ENCODE measurements around the gene CCDC83. TPM values are rescaled to one million over a fixed set of nuclear protein-coding genes. Genes with fewer than 3 reads are reported as not detected.
"Not testable (repeated sequence)": the region's sequence is repeated elsewhere in the genome, so short reads cannot be mapped to it uniquely, and the experiment has no call there.

The CCDC83 gene
- total RNA-seq, 1 experiment from 2014 or later, result not detected

DNA sequence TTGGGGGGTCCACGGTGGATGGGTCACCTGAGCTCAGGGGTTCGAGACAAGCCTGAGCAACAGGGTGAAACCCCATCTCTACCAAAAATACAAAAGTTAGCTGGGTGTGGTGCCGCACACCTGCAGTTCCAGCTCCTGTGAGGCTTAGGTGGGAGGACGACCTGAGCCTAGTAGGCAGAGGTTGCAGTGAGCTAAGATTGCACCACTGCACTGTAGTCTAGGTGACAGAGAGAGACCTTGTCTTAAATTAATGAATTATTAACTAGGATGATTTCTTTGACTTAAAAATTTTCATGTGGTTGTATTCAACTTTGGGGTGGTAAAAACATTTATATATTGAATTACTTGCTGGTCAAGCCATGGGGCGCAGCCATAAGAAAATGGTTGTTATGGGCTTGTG is 33.9 kb downstream of the CCDC83 start:
- no peak for DNase-seq (ENCODE audit: low read depth)

DNA sequence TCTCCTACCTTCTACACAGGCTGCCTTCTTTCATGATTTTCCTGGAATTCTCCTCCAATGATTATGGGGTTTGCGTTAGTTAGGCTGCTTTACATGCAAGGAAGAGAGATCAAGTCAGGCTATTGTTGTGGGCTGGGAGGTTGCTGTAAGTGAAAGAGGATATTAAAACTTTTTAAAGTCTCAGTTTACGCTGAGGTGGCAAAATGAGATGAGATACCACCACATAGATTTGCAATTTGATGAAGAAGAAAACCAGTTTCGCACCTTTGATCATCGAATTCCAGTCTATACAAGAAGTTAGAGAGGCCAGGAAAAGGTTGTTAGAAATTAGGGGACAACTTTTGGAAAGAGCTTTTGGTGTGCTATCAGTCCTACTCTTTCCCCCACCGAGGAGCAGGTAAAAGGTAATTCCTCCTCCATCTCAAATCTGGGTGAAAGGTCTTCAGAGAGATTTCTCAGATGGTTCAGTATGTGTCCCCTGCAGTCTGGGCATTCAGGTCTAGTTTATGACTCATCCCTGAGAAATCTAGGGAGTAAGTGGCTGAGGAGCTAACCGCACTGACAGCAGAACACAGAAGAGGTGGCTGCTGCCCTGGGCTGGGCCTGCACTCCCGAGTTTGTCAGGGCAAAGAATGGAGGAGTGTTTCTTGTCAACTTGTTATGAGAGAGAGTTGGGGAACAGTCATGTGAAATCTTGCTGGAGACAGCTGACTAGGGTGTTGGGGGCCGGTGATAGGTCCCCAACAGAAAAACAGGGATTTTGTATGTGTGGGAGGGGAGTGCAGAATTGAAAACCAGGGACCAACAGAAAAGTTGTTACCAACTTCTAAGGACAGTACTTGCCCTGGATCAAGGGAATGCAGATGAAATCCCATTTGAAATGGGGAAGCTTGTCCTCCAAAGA is 34.7 kb downstream of the CCDC83 start:
- peak; percentile 85 for DNase-seq (ENCODE audit: low read depth)

DNA sequence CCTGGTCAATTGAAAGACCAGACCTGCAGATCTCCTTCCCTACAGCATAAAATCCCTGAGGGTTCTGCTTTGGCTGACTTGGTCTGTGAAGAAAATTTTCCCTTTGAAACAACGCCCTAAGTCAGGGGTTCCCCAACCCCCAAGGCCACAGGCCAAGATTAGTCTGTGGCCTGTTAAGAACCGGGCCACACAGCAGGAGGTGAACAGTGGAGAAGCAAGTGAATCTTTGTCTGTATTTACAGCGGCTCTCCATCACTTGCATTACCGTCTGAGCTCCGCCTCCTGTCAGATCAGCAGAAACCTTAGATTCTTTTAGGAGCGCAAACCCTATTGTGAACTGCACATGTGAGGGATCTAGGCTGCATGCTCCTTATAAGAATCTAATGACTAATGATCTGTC is 38.2 kb downstream of the CCDC83 start:
- DNase-seq (ENCODE audit: low read depth), result no peak

DNA sequence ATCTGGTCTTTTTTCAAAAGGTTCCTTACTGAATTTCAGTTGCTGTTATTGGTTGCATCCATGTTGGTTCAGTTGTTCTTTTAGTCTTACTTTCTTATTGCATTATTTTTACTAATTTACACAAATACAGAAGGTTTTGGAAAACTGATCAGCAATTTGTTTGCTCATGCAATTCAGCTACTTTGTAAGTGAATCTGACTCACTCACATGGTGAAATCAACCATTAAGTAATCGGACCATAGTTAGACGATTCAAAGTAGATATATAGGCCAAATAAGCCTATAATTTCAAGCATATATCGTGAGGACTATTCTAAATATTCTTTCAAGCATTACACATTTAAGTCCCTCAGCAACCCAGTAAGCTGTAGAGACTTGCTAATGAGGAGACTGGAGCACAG is 41.7 kb downstream of the CCDC83 start:
- no peak for DNase-seq (ENCODE audit: low read depth)

DNA sequence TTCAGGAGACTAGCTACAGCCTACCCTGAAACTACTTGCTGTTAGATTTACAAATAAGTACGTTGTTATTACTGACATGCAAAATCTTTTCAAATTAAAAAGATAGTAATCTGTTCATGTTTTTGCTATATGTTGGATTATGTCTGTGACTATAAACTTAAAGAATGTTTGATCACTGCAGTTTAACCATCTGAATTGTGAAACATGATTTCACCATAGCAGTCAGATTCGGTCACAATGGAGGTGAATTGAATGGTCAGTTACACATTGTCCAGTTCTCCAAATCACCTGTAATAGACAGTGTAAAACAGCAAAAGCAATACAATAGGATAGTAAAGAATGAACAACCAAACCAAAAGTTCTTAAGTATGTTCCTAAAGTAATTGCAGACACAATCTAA is 43.3 kb downstream of the CCDC83 start:
- DNase-seq (ENCODE audit: low read depth), result no peak

DNA sequence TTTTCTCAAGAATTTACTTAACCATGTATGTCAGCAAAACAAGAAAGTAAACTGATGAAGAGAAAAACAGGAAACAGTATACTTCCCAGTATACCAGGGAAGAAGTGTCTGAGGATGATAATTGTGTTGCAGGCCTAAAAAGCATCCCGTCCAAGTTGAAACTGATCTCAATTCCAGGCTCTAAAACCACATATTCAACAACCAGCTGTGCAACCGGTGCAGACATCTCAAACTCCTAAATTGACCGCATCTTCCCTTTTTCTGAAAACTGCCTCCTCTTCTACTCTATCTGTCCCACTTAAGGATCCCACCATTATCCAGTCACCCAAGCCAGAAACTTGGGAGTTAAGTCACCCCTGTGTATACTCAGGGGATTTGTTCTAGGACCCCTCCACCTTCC is 47.2 kb downstream of the CCDC83 start:
- no peak for DNase-seq (ENCODE audit: low read depth)

DNA sequence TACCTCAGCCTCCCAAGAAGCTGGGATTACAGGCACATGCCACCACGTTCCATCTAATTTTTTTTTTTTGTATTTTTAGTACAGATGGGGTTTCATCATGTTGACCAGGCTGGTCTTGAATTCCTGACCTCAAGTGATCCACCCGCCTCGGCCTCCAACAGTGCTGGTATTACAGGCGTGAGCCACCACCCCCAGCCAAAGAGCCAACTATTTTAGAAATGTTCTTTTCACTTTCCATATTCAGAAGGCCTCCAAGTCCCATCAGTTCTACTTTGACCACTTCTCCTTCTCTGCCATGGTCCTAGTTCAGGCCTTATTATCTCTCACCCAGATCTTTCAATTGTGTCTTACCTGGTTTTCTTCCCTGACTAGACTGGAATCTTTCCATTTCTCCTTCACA is 48.2 kb downstream of the CCDC83 start:
- no peak for DNase-seq (ENCODE audit: low read depth)

DNA sequence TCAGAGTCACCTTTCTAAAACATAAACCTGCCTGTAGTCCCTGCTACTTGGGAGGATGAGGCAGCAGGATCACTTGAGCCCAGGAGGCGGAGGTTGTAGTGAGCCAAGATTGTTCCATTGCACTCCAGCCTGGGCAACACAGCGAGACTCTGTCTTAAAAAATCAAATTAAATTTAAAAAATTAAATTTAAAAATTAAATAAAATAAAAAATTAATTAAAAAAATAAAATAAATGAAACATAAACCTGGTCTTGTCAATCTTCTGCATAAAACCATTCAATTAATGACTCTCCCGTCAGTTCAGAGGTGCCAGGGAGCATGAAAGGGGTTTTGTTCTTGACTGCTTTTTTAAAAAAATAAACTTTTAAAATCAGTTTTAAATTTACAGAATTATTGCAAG is 48.6 kb downstream of the CCDC83 start:
- no peak for DNase-seq (ENCODE audit: low read depth)

DNA sequence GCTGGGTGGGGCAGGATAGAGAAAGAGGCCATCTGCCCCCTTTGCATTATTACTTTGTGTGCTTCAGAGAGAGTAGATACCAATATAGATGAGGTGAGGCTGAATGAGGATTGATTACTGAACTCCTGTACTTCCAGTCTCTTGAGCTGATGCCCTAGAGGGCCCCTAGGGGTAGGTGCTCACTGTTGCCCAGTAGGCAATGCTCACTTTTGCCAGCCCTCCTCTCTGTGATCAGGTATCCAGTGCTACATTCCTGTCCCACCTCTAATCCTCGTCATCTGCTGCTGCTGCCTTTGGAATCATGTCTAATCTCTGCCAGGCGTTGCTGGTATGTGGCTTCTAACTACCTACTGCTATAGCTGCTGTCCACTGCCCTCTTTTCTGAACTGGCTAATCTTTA is 57.2 kb downstream of the CCDC83 start:
- no peak for DNase-seq (ENCODE audit: low read depth)

DNA sequence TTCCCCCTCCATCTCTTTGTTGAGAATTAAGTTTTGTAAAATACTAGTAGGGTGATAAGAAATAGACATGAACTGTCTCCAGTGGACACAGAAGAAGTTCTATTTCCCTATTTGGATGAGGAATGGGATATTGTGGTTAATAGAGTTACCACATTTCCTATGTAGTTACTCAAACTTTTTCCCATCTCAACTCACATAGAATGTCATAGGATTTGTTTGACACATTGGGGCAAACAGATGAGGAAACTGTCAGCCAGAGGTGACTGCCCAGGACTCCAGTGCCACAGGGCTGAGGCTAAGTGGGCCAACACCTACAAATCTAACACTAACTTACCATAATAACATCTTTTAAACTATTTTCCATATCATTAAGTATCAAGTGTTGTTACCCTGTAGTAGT is 58.3 kb downstream of the CCDC83 start:
- DNase-seq (ENCODE audit: low read depth), result no peak

DNA sequence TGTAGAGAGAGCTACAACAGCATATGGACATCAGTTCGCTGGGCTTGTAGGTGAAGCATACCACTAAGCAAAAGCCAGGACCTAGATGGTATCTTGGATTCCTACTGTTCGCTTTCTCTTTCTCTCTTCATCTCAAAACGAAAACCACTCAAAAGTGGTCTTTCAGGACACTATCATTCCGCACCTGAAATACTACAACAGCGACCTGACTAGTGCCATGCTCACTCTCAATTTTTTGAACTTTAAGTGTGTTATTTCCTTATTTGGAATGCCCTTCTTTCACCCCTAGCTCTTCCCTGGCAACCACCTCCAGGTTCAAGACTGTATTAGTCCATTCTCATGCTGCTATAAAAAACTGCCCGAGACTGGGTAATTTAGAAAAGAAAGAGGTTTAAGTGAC is 59.2 kb downstream of the CCDC83 start:
- no peak for DNase-seq (ENCODE audit: low read depth)

DNA sequence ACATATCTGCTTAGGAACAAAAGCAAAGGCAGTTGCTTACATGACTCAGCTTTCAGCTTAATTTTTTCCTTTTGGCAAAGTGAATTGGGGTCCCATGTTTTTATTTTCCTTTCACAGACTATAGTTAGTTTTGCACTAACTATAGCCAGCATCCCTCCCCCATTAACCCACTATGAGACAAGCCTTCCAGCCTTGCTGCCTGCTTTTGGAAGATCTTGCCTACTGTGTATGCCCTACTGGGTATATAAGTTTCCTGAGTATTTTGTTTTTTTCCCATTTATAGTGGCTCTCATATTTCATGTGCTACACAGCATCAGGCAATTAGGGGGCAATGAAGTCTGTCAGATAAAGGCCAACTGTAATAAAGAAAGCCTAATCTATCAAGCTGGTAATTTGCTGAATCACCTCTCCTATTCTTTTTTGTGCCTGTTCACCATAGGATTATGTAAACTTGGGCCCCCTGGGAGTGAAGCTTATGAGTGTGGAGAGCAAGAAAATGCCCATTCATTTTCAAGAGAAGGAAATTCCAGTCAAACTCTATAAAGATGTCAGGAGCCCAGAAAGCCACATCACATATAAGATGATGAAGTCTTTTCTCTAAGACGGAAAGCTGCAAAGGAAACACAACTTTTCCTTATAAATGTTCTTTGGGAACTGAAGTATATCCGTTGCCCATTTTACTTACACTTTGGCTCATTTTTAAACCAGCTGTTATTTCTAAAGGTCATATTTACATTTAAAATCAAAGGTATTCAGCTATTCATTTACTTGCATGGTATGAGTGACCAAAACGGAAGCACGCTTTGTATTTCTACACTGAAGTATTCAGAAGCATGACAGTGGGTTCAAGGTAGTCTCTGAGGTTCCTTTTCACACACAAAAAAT is 64.0 kb downstream of the CCDC83 start:
- DNase-seq (ENCODE audit: low read depth), result no peak

DNA sequence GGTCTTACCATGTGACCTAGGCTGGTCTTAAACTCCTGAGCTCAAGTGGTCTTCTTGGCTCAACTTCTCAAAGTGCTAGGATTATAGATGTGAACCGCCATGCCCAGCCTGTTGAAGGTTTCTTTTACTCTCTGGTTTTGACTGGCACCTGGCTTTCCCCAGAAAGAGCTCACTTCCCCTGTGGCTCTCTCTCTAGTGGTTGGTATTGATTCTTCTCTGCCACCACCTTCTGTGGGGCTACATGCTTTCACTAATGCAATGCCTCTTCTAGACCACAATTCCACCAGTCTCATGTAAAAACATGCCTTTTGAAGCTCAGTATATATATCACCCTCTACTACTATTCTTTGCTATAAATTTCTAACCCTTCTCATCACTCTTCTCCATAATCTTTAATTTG is 67.2 kb downstream of the CCDC83 start:
- DNase-seq (ENCODE audit: low read depth), result no peak

DNA sequence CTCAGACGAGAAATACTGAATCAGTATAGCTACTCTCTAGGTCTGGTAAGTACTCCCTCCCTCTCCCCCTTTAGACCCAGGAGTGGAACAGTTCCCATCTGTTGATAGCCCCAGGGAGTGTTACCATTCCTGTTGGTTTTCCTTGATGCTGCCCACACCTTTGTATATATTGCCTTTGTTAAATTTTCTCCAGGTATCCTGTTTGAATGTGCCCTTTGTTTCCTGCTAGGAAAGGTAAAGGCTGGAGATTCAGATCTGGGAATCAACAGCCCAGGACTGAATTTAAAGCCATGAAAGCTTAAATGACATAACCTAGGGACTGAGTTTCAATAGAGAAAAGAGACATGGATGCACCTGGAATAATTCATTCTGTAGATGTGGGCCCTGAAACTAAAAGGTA is 68.3 kb downstream of the CCDC83 start:
- no peak for DNase-seq (ENCODE audit: low read depth)

DNA sequence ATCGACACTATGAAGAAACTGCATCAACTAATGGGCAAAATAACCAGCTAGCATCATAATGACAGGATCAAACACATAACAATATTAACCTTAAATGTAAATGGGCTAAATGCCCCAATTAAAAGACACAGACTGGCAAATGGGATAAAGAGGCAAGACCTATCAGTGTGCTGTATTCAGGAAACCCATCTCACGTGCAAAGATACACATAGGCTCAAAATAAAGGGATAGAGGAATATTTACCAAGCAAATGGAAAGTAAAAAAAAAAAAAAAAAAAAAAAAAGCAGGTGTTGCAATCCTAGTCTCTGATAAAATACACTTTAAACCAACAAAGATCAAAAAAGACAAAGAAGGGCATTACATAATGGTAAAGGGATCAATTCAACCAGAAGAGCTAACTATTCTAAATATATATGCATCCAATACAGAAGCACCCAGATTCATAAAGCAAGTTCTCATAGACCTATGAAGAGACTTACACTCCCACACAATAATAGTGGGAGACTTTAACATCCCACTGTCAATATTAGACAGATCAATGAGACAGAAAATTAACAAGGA is 71.6 kb downstream of the CCDC83 start:
- not testable (repeated sequence) for DNase-seq (ENCODE audit: low read depth)

DNA sequence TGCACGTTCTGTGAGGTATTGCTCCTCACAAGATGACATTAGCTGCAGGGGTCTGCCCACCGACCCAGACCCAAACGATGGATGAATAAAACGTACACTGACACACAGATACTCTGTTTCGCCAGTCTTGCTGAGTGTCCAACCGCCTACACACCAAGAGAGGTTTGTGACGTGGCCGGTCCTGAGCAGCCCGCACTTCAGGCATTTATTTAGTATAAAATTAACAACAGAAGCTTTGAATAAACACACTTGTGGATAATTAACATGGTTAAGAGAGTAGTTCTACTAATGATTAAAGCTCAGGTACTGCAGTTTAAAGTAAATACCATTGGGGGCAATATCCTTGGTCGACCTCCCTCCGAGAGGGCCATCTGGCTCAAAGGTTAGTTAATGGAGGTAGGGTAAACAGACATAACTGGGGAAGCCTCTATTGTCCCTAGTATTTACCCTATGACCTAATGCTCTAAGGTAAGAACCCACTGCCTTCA is 75.7 kb downstream of the CCDC83 start:
- no peak for DNase-seq (ENCODE audit: low read depth)

DNA sequence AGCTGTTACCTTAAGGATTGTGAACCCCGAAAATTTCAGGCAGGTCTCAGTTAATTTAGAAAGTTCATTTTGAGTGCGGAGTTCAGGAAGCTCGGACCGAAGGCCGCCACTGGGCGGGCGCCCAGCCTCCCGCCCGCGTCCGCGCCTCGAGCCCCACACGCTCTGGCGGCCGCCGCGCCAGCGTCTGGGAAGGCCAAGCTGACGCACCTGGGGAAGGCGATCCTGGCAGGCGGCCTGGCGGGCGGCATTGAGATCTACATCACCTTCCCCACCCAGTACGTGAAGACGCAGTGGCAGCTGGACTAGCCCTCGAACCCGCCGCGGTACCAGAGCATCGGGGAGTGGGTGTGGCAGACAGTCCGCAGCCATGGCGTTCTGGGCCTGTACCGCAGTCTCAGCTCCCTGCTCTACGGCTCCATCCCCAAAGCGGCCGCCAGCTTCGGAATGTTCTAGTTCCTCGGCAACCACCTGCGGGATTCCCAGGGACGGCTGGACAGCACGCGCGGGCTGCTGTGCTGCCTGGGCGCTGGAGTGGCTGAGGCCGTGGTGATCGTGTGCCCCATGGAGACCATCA is 79.5 kb downstream of the CCDC83 start:
- no peak for DNase-seq (ENCODE audit: low read depth)

DNA sequence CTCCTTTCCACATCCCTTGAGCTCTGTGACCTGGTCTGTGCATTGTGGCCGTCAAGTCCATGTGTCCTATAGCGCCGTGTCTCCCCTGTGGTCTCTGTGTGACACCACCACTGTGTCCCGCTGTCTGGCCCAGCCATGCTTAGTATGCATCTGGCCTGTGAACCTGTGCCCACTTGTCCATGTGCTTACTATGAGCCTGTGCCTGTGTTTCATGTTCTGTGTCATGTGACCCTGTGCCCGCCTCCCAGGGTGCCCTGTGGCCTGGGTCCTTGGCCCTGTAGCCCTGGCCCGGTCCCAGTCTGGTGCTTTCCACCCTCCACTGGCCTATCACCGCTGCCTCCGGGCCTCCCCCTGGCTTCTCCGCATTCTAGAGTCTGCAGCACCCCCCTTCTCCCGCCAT is 80.6 kb downstream of the CCDC83 start:
- DNase-seq (ENCODE audit: low read depth), result no peak

DNA sequence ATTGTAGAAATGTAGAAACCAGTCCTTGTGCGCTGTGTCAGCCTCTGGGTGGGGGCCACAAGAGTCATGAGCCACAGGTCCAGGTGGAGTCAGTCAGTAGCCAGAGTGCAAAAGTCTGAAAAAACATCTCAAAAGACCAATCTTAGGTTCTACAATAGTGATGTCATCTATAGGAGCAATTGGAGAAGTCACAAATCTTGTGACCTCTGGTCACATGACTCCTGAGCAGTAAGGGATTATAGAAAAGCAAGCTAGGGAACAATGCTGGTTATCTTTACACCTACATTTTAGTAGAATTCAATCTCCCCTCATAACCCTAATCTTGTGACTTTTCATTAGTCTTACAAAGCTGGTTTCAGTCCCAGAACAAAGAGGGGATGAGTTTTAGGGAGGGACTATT is 82.7 kb downstream of the CCDC83 start:
- DNase-seq (ENCODE audit: low read depth), result no peak

DNA sequence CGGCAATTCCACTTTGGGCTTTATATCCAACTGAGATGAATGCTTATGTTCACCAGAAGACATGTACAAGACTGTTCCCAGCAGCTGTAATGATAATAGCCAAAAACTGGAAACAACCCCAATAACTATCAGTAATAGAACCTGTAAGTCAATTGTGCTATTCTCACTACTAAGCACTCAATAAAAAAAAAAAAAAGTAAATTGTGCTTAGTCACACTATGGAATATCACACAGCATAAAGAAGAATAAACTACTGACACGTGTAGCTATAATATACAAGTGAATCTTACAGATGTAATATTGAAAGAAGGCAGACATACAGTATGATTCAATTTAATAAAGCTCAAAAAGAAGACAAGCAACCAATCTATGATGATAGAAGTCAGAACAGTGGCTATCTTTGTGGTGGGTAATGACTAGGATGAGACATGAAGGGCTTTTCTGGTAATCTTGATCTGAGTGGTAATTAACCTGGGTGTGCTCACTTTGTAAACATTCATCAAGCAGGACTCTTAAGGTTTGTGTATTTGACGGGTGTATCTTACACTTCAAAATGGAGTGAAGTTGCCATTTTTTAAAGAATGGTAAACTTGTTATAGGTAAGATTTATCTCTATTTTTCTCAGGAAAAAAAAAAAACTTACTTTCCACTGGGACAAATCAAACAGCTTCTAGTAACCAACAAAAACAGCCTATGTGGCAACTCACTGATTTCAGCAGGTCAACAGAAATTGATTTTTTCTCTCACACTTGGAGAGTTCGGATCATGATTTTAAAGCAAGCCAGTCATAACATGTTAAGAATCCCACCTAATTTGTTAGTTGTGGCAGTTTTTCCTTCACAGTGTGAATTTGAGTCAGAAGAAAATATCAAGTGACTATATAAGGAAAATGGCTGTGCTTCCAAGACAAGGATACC is 84.2 kb downstream of the CCDC83 start:
- DNase-seq (ENCODE audit: low read depth), result no peak

DNA sequence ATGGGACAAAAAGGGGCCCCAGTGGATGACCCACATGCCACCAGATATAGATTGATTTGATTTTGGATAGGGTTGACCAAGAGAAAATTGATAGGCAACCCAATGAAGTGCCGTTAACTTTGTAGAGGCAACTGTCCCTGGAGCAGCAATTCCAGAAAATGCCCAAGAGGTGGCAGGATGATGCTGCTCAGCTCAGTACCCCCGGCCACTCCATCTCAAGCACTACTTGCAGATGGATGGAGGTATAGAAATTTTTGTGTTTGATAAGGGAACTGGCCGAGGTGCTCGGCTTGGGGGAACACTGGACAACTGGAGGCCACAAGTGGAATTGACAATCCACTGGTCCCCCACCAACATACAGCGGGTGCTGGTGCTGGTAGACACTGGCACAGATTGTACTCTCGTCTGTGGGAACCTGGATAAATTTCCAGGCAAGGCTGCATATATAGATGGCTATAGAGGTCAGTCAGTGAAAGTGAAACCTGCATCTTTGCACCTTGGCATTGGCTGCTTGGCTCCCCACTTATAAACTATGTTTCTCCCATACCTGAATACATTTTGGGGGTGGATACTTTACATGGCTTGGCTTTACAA is 86.3 kb downstream of the CCDC83 start:
- DNase-seq (ENCODE audit: low read depth), result peak; percentile 50

Measured in Daoy (cell line).